H1 (cell line): ENCODE data around the gene KCNC2. TPM values are rescaled to one million over a fixed set of nuclear protein-coding genes. Genes with fewer than 3 reads are reported as not detected.

Experiments
- CTCF ChIA-PET: fragments of 300-600 bp; sonication (Branson Sonifier 250); formaldehyde crosslinking; loops from one replicate; lab custom pipeline; 2021; ENCODE audit not compliant: partially characterized antibody; lab: Charles Lee
- POLR2A ChIA-PET: fragments of 300-600 bp; sonication (Branson Sonifier 250); formaldehyde crosslinking; loops from one replicate; lab custom pipeline; 2021; ENCODE audit warnings: inconsistent platforms; ENCODE audit not compliant: partially characterized antibody; lab: Charles Lee
- DNase-seq, 2 experiments: peaks; one replicate each; pipeline versions ENCODE4 v3.0.0 to v3.0.0-alpha.2; 2010 to 2022; ENCODE audit warnings: low spot score in 2 of 2, low read depth in 1 of 2, mixed read lengths in 1 of 2
- FAIRE-seq: peaks from 2 replicates; lab custom pipeline; 2011; peaks lifted over from hg19 to GRCh38; lab: Jason Lieb, UNC
- H2AFZ ChIP-seq: 2 replicates; pipeline ENCODE4 v1.8.1; 2012; ENCODE audit warnings: low read length, inconsistent platforms
- H2AK5ac ChIP-seq: 2 replicates; pipeline ENCODE4 v1.6.1; 2013; ENCODE audit warnings: low read depth, low read length
- H2BK120ac ChIP-seq: replicated peaks from 2 replicates; pipeline ENCODE3; 2013; ENCODE audit warnings: low read depth, low read length, inconsistent platforms
- H2BK12ac ChIP-seq: 2 replicates; pipeline ENCODE4 v1.6.1; 2013; ENCODE audit warnings: low read depth, low read length
- H2BK15ac ChIP-seq: 2 replicates; pipeline ENCODE4 v1.6.1; 2013; ENCODE audit warnings: low read length
- H2BK20ac ChIP-seq: 2 replicates; pipeline ENCODE4 v1.6.1; 2013; ENCODE audit warnings: low read length
- H2BK5ac ChIP-seq: 2 replicates; pipeline ENCODE4 v1.6.1; 2013; ENCODE audit warnings: low read depth, low read length
- H3K14ac ChIP-seq: 2 replicates; pipeline ENCODE4 v1.6.1; 2013; ENCODE audit warnings: inconsistent platforms; ENCODE audit not compliant: insufficient read length
- H3K18ac ChIP-seq: 2 replicates; pipeline ENCODE4 v1.6.1; 2013; ENCODE audit warnings: low read length; ENCODE audit errors: extremely low read depth
- H3K23ac ChIP-seq: 2 replicates; pipeline ENCODE4 v1.6.1; 2013; ENCODE audit warnings: inconsistent platforms; ENCODE audit not compliant: insufficient read length
- H3K23me2 ChIP-seq: 2 replicates; pipeline ENCODE4 v1.6.1; 2013; ENCODE audit warnings: low read depth, low read length
- H3K27ac ChIP-seq: 2 replicates; pipeline ENCODE4 v1.6.1; 2011; ENCODE audit warnings: low read depth, low read length, inconsistent platforms
- H3K27me3 ChIP-seq, 4 experiments: replicated peaks in 1 of 4; 1 replicate in 1 of 4; 2 replicates in 3 of 4; pipeline versions ENCODE4 v1.6.1 to v1.8.1; 2011 to 2013; ENCODE audit warnings: low read length in 3 of 4, mild to moderate bottlenecking in 3 of 4, inconsistent platforms in 2 of 4, mixed read lengths in 2 of 4, moderate library complexity in 1 of 4; ENCODE audit not compliant: control insufficient read depth in 3 of 4, insufficient read depth in 3 of 4; ENCODE audit errors: extremely low read depth in 1 of 4
- H3K36me3 ChIP-seq, 4 experiments: 2 replicates each; pipeline versions ENCODE4 v1.6.1 to v1.8.1; 2011 to 2013; ENCODE audit warnings: mild to moderate bottlenecking in 4 of 4, low read length in 3 of 4, moderate library complexity in 2 of 4, control low read depth in 1 of 4, inconsistent platforms in 1 of 4; ENCODE audit not compliant: insufficient read depth in 4 of 4, control insufficient read depth in 2 of 4
- H3K4ac ChIP-seq: replicated peaks from 2 replicates; pipeline ENCODE3; 2013; ENCODE audit warnings: low read length, low read depth, mixed read lengths, inconsistent platforms; ENCODE audit not compliant: insufficient read length
- H3K4me1 ChIP-seq, 4 experiments: replicated peaks in 1 of 4; 1 replicate in 1 of 4; 2 replicates in 3 of 4; pipeline versions ENCODE4 v1.6.1 to v1.8.1; 2011 to 2013; ENCODE audit warnings: low read length in 3 of 4, inconsistent platforms in 2 of 4, mixed read lengths in 1 of 4; ENCODE audit not compliant: insufficient read depth in 4 of 4, control insufficient read depth in 3 of 4
- H3K4me2 ChIP-seq, 2 experiments: 2 replicates each; pipeline versions ENCODE4 v1.6.1 to v1.8.1; 2011 to 2013; ENCODE audit warnings: low read depth in 2 of 2, low read length in 2 of 2, control low read depth in 1 of 2, inconsistent platforms in 1 of 2, mild to moderate bottlenecking in 1 of 2; ENCODE audit not compliant: insufficient read depth in 1 of 2
- H3K4me3 ChIP-seq, 4 experiments: fragments of 200-600, 300-600 bp in 1 of 4; sonication (generic), shearing (Covaris generic), sonication (Bioruptor Twin) in 1 of 4; 2 replicates each; pipeline versions ENCODE4 v1.5.1 to v1.8.1; 2011 to 2016; ENCODE audit warnings: low read length in 4 of 4, low read depth in 3 of 4, control low read depth in 2 of 4, inconsistent platforms in 2 of 4, mild to moderate bottlenecking in 2 of 4, mixed read lengths in 1 of 4, moderate library complexity in 1 of 4; ENCODE audit not compliant: insufficient read depth in 2 of 4; ENCODE audit errors: extremely low read depth in 1 of 4
- H3K56ac ChIP-seq: replicated peaks from 2 replicates; pipeline ENCODE3; 2013; ENCODE audit warnings: low read depth, mild to moderate bottlenecking, mixed read lengths, low read length, inconsistent platforms; ENCODE audit not compliant: insufficient read length
- H3K79me1 ChIP-seq: 2 replicates; pipeline ENCODE4 v1.6.1; 2013; ENCODE audit warnings: low read depth, low read length, control low read depth
- H3K79me2 ChIP-seq, 2 experiments: 2 replicates each; pipeline versions ENCODE4 v1.6.1 to v1.8.1; 2012 to 2013; ENCODE audit warnings: low read length in 2 of 2, mild to moderate bottlenecking in 2 of 2, inconsistent platforms in 1 of 2; ENCODE audit not compliant: insufficient read depth in 2 of 2, control insufficient read depth in 1 of 2
- H3K9ac ChIP-seq, 4 experiments: replicated peaks in 1 of 4; 1 replicate in 1 of 4; 2 replicates in 3 of 4; pipeline versions ENCODE4 v1.6.1 to v1.8.1; 2011 to 2013; ENCODE audit warnings: low read depth in 3 of 4, low read length in 3 of 4, control low read depth in 2 of 4, mild to moderate bottlenecking in 2 of 4, moderate library complexity in 2 of 4, inconsistent platforms in 1 of 4; ENCODE audit errors: extremely low read depth in 1 of 4
- H3K9me3 ChIP-seq, 2 experiments: 2 replicates each; pipeline versions ENCODE4 v1.6.1 to v1.8.1; 2012 to 2013; ENCODE audit warnings: mild to moderate bottlenecking in 2 of 2, moderate library complexity in 2 of 2, control low read depth in 1 of 2, inconsistent platforms in 1 of 2, low read depth in 1 of 2, low read length in 1 of 2, mixed read lengths in 1 of 2; ENCODE audit not compliant: insufficient read depth in 2 of 2
- H4K20me1 ChIP-seq, 2 experiments: replicated peaks in 1 of 2; 2 replicates each; pipeline versions ENCODE3 to v1.8.1; 2011 to 2013; ENCODE audit warnings: inconsistent platforms in 2 of 2, low read length in 2 of 2, mild to moderate bottlenecking in 1 of 2; ENCODE audit not compliant: insufficient read depth in 2 of 2, control insufficient read depth in 1 of 2
- H4K5ac ChIP-seq: 2 replicates; pipeline ENCODE4 v1.6.1; 2013; ENCODE audit warnings: low read length, low read depth, mixed read lengths, inconsistent platforms; ENCODE audit not compliant: insufficient read length
- H4K8ac ChIP-seq: 2 replicates; pipeline ENCODE4 v1.8.0; 2013; ENCODE audit warnings: mild to moderate bottlenecking, moderate library complexity, low read length, inconsistent platforms; ENCODE audit not compliant: insufficient read depth; ENCODE audit errors: extremely low read depth
- H4K91ac ChIP-seq: replicated peaks from 2 replicates; pipeline ENCODE3; 2013; ENCODE audit warnings: low read length, mixed read lengths, inconsistent platforms; ENCODE audit not compliant: insufficient read length
- EGR1 ChIP-seq: IDR thresholded peaks from 2 replicates; pipeline ENCODE4 v1.6.1; 2011; ENCODE audit warnings: low read depth, low read length, borderline replicate concordance
- TAF7 ChIP-seq: optimal IDR thresholded peaks from 2 replicates; pipeline ENCODE3; 2011; ENCODE audit warnings: low read depth, mild to moderate bottlenecking, inconsistent platforms, low read length, moderate library complexity, borderline replicate concordance
- WGBS, 2 experiments: shearing (Covaris generic) in 1 of 2; methylation state at CpG; one replicate each; pipeline versions ENCODE4 v1.1.6 to v1.1.7; 2013 to 2015; ENCODE audit warnings: low lambda C conversion rate in 2 of 2, mixed read lengths in 2 of 2, inconsistent platforms in 1 of 2, low coverage in 1 of 2, missing lambda C conversion rate in 1 of 2; ENCODE audit not compliant: insufficient replicate concordance in 2 of 2, insufficient coverage in 1 of 2, insufficient read length in 1 of 2; ENCODE audit errors: extremely low coverage in 1 of 2, missing lambda C conversion rate in 1 of 2; 5-methylcytosine and 5-hydroxymethylcytosine counted together
- polyA plus RNA-seq, 7 experiments: library from polyadenylated mRNA; depleted of rRNA in 3 of 7; stranded (reverse) in 5 of 7; unstranded in 2 of 7; fragments of >200 nt in 5 of 7; fragments of 200-250 nt in 2 of 7; gene quantifications; 1 replicate in 5 of 7; 2 replicates in 1 of 7; 4 replicates in 1 of 7; pipeline versions ENCODE4 v1.2.1 to v1.2.3, GENCODE V29; 2011 to 2013; ENCODE audit warnings: missing spikeins in 2 of 7, mixed read lengths in 2 of 7
- total RNA-seq: library from RNA; stranded (reverse); fragmentation: NEBNext Ultra II Directional; extraction: Animal tissue kit (Norgen Biotek cat#: 25700); gene quantifications from 2 replicates; pipeline ENCODE4 v1.2.1, GENCODE V29; 2021
- TF ChIP-seq, protein P1 (sequence below), 3 experiments: IDR thresholded peaks; 1 replicate in 2 of 3; 2 replicates in 1 of 3; pipeline versions ENCODE4 v1.5.1 to v1.6.1; 2011; ENCODE audit warnings: low read length in 3 of 3, mild to moderate bottlenecking in 3 of 3, inconsistent platforms in 2 of 3, low read depth in 1 of 3, moderate library complexity in 1 of 3; ENCODE audit not compliant: insufficient read depth in 1 of 3; ENCODE audit errors: control extremely low read depth in 1 of 3

Gene KCNC2
- total and polyA plus RNA-seq, 2 of the 8 experiments (the other 6 are each of a cell fraction or from before 2014, with no cell fraction given) = 0.03 TPM; not detected in 1

- no peak overlapping the region for H3K4ac ChIP-seq
- no peak overlapping the region for H2BK5ac ChIP-seq
- WGBS, 2 experiments = 100% methylated on average over 1 of the region's 1 CpG; no CpG with 5 or more reads in 1 of the 2 experiments
- no peak overlapping the region for H2BK20ac ChIP-seq
- no peak overlapping the region for H2BK120ac ChIP-seq
- no peaks in the 10 kb centered on the region for H3K79me1 ChIP-seq
- ChIA-PET POLR2A (no interaction called here), CTCF (interaction anchor here (0.6 to 0.7 kb wide), 3 partner anchors 25 to 97 kb away, joined by 3 to 8 read pairs (median 3); no protein-coding TSS in a partner anchor)
- H4K91ac ChIP-seq = no peak overlapping the region
- no peak overlapping the region for H3K14ac ChIP-seq
- no peak overlapping the region for H2BK15ac ChIP-seq
- no peak overlapping the region for H4K5ac ChIP-seq
- H3K18ac ChIP-seq = no peak overlapping the region
- H3K4me1 ChIP-seq = no peaks in the 10 kb centered on the region
- no peak overlapping the region for H3K56ac ChIP-seq
- no peak for TF ChIP-seq EGR1
- TF ChIP-seq, protein P1, sequence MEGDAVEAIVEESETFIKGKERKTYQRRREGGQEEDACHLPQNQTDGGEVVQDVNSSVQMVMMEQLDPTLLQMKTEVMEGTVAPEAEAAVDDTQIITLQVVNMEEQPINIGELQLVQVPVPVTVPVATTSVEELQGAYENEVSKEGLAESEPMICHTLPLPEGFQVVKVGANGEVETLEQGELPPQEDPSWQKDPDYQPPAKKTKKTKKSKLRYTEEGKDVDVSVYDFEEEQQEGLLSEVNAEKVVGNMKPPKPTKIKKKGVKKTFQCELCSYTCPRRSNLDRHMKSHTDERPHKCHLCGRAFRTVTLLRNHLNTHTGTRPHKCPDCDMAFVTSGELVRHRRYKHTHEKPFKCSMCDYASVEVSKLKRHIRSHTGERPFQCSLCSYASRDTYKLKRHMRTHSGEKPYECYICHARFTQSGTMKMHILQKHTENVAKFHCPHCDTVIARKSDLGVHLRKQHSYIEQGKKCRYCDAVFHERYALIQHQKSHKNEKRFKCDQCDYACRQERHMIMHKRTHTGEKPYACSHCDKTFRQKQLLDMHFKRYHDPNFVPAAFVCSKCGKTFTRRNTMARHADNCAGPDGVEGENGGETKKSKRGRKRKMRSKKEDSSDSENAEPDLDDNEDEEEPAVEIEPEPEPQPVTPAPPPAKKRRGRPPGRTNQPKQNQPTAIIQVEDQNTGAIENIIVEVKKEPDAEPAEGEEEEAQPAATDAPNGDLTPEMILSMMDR (IDR thresholded peaks at IDR 0.05; ENCODE audit: control extremely low read depth in 1 of 3, insufficient read depth in 1 of 3, low read depth in 1 of 3, low read length in 3 of 3) = no peak
- TF ChIP-seq TAF7 = no peak
- H3K9me3 ChIP-seq = no peaks in the 10 kb centered on the region
- H3K79me2 ChIP-seq = no peaks in the 10 kb centered on the region
- no peak overlapping the region for H2AK5ac ChIP-seq
- no peaks in the 10 kb centered on the region for H4K20me1 ChIP-seq
- no peaks in the 10 kb centered on the region for H3K36me3 ChIP-seq
- no peak overlapping the region for H3K4me2 ChIP-seq
- no peak overlapping the region for H2BK12ac ChIP-seq
- no peak overlapping the region for H3K4me3 ChIP-seq
- DNase-seq (no peak), FAIRE-seq (no peak)
- H3K23ac ChIP-seq = no peak overlapping the region
- no peak overlapping the region for H3K27ac ChIP-seq
- H4K8ac ChIP-seq = no peak overlapping the region
- no peaks in the 10 kb centered on the region for H3K27me3 ChIP-seq
- no peak overlapping the region for H3K9ac ChIP-seq
- no peaks in the 10 kb centered on the region for H3K23me2 ChIP-seq
- no peak overlapping the region for H2AFZ ChIP-seq
Observed at GRCh38 chr12:75227132-75227531, 17.5 kb upstream of the KCNC2 start.
